Right cardiac atrium (tissue), 5 donors: ENCODE measurements around the gene ZCCHC24. TPM values are rescaled to one million over a fixed set of nuclear protein-coding genes. Genes with fewer than 3 reads are reported as not detected.

ENCODE experiments used
- ATAC-seq, 2 donors: fragments of 200-7000 bp; cut with Tn5 transposase; one replicate each; pipeline versions ENCODE4 v1.8.0 to v1.9.1; 2020; ENCODE audit warnings: moderate library complexity in 2 of 2, mild to moderate bottlenecking in 1 of 2
- DNase-seq, 3 donors: peaks; one replicate each; pipeline ENCODE4 v3.0.0-alpha.2; 2020
- H3K27ac ChIP-seq: one replicate; pipeline ENCODE4 v1.5.1; 2013; ENCODE audit warnings: mild to moderate bottlenecking, low read length, control low read depth, moderate library complexity
- H3K27me3 ChIP-seq: one replicate; pipeline ENCODE4 v1.6.1; 2013; ENCODE audit not compliant: control insufficient read depth, insufficient read depth
- H3K4me1 ChIP-seq: one replicate; pipeline ENCODE4 v1.6.1; 2013; ENCODE audit warnings: low read length; ENCODE audit not compliant: control insufficient read depth, insufficient read depth
- H3K4me3 ChIP-seq: one replicate; pipeline ENCODE4 v1.5.1; 2013; ENCODE audit warnings: low read length, control low read depth
- H3K9me3 ChIP-seq: one replicate; pipeline ENCODE4 v1.6.1; 2013; ENCODE audit warnings: low read length; ENCODE audit not compliant: control insufficient read depth
- WGBS: extraction: QIAGEN DNeasy Blood & Tissue Kit; methylation state at CpG from one replicate; pipeline ENCODE4 v1.1.7; 2013; 5-methylcytosine and 5-hydroxymethylcytosine counted together
- intact Hi-C, 4 donors: fragments of 100-400 bp; cut with DNase I; formaldehyde crosslinking; loops; one replicate each; pipeline versions ENCODE4 v1.11.0 to v1.14.0; 2022 to 2023
- polyA plus RNA-seq: library from polyadenylated mRNA; stranded (reverse); fragments of 200-250 nt; gene quantifications from one replicate; pipeline ENCODE4 v1.2.3, GENCODE V29; 2013
- total RNA-seq, 4 donors: library from RNA; stranded (reverse); fragmentation: NEBNext Ultra II Directional; extraction: Animal tissue kit (Norgen Biotek cat#: 25700); gene quantifications; one replicate each; pipeline ENCODE4 v1.2.1, GENCODE V29; 2021
- donor health status: healthy with polysubstance abuse.
- donor health status: DM: no; HTN: yes; CAD: no.
- donor health status: DM: no; HTN: no; CAD: no.
- donor health status: DM: no; HTN: yes; CAD: no; lungs with severe emphysema.
- donor health status: DM: yes; HTN: yes; CAD: no.

The ZCCHC24 gene
- total and polyA plus RNA-seq, 5 donors, result 31.3 to 75.3 (median 62.0) TPM

DNA sequence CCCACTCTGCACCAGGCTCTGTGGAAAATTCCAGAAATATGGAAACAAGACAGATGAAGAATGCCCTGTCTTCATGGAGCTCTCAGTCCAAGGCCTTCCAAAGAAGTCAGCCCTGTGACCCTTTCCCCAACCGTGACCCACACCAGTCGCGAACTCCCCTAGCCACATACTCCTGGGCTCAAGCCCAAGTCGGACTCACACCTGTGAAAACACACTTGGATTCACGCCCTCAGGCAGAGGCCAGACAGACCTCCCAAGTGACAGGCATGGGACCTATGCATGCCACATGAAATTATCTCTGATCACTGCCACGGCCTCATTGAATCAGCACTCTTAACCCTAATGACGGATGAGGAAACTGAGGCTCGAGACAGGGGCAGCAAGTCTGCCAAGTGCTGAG, 42.5 kb downstream of the ZCCHC24 start:
- 52% methylated on average over 8 of the region's 8 CpGs for WGBS
- intact Hi-C loops, result loop anchor here in 1 of 4 donors (5.0 kb wide), 1 partner anchor 39 kb away; no protein-coding TSS in a partner anchor
- Histone ChIP-seq H3K4me3 (no peak overlapping the region), H3K27ac (peak overlapping the region; percentile 13), H3K4me1 (peaks cover 67% of the 10 kb centered on the region), H3K9me3 (no peaks in the 10 kb centered on the region), H3K27me3 (no peaks in the 10 kb centered on the region)
- no peak for ATAC-seq
- DNase-seq, result peak in 2 of 3 donors; percentile 12 to 30

DNA sequence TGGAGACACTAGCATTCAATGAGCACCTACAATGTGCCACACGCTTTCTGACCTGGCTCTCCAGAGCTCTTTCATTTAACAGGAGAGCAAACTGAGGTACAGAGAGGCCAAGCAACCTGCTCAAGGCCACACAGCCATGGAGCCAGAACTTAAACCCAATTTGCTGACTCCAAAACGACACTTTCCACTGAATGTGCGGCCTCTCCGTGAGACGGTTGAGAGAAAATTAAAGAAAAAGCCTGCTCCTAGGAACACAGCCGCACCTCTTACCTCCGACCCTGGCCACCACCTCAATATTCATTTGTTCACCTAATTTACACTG, 42.8 kb downstream of the ZCCHC24 start:
- H3K27ac ChIP-seq, result no peak overlapping the region
- no peaks in the 10 kb centered on the region for H3K9me3 ChIP-seq
- peaks cover 68% of the 10 kb centered on the region for H3K4me1 ChIP-seq
- ATAC-seq (no peak), DNase-seq (no peak)
- intact Hi-C loops, result loop anchor here in 1 of 4 donors (5.0 kb wide), 1 partner anchor 40 kb away; no protein-coding TSS in a partner anchor
- no peak overlapping the region for H3K4me3 ChIP-seq
- no peaks in the 10 kb centered on the region for H3K27me3 ChIP-seq
- 95% methylated on average over 7 of the region's 7 CpGs for WGBS

DNA sequence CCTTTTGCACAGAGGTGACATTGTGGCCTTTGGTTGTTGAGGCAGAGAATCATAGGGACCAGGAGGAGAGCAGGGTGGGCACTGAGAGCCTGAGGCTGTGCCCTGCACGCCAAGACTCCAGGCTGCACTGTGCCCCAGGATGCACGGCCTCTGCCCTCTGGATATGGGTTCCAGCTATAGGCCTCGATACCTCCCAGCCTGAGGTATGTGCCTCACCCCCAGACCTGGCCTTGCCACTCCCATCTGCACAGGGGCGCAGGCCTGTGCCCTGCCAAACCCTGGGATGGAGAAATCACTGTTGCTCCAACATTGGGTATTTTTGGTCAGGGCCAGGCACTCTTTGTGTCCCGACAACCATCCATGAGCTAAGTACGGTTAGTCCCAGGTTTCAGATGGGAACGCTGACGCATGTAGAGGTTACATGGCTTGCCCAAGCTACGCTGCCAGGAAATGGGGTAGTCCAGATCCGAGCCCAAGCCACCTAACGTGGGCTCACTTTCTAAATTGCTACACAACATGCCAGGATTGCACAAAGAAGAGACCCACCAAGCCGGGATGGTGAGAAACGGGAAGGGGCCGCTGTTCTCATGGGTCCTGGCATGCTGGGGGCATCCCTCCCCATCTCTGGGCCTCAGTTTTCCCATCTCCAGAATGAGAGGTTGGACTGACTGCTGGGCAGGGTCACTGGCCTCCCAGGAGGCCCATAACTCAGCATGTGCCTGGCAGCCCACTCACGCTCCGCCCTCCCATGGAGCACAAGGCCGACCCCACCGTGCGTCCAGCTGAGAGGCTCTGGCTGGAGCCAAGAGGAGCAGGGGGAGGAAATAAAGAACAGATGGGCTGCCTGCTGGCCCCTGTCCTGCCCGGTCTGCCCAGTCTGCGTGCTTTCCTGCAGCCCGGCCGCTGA, 44.2 kb downstream of the ZCCHC24 start:
- WGBS, result 58% methylated on average over 23 of the region's 23 CpGs
- ATAC-seq (peak in 1 of 2 donors; percentile 2), DNase-seq (peak; percentile 81 to 92 (median 91))
- intact Hi-C loops, result loop anchor here in 1 of 4 donors (5.0 kb wide), 1 partner anchor 41 kb away; no protein-coding TSS in a partner anchor
- Histone ChIP-seq H3K4me3 (no peak overlapping the region), H3K4me1 (peaks cover 72% of the 10 kb centered on the region), H3K27ac (peak overlapping the region; percentile 73), H3K27me3 (no peaks in the 10 kb centered on the region), H3K9me3 (no peaks in the 10 kb centered on the region)

DNA sequence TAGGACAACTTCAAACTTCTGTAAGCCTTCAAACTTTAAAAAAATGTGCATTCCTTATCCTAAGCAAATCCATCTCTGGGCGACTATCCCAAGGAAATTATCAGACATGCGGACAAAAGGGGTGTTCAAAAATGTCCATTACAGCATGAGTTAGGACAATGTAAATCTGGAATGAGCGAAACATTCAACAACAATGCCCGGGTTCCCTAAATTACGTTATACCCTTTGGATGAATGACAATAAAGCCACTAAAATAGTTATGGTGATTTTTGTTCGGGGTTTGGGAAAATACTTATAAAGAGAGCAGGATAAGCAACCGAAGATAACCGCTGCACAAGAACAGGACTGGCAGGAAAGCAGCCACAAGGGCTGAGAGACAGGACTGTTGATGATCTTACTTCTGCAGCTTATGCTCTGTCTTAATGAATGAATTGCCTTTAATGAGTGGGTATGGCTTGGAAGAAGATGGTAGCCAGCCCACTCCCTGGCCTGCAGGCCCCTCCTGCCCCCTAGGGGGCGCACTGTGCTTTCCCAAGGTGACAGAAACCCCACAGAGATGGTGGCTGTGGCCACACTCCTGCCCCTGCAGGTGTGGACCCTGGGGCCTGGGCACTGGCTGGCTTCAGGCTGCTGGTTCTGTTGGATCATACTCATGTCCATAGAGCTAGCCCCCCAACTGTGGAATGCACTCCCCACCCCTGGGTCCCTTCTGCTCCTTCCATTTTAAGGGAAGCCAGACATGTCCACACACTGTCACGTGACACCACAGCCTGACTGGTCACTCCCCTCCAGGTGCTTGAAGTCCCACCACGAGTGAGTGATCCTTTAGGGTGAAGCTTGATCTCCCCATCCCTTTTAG, 45.0 kb downstream of the ZCCHC24 start:
- 45% methylated on average over 11 of the region's 11 CpGs for WGBS
- intact Hi-C loops, result loop anchor here in 2 of 4 donors (1.0 to 5.0 kb wide), 2 partner anchors 42 to 44 kb away; no protein-coding TSS in a partner anchor
- Histone ChIP-seq H3K4me3 (no peak overlapping the region), H3K4me1 (peaks cover 65% of the 10 kb centered on the region), H3K27me3 (no peaks in the 10 kb centered on the region), H3K27ac (peak overlapping the region; percentile 85), H3K9me3 (no peaks in the 10 kb centered on the region)
- DNase-seq, result peak; percentile 55 to 84 (median 84)
- no peak for ATAC-seq

DNA sequence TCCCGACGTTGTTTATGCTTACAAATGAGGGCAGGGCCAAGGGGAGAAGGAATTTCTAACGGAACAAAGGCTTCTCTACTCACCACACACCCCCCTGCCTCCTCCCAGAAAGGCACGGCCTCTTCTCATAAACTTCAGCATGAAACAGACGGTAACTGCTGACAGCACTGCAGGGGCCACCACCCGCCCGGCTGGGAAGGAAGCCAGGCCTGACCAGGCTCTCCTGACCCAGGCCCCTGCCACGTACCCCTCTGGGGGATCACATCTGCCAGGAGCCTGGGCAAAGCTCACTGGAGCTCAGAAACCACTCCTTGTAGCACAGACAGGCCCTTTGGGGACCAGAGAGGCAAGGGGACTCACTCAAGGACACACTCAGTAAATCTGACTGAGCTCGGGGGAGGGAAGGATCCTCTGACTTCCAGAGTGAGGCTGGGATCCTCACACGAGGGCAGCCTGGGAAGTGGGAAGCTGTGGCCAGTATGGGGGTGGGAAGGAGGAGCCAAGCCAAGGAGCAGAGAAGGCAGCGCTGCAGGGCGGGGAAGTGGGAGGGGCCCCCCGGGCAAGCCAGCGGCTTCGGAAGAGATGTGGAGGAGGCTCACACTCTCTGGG, 46.1 kb downstream of the ZCCHC24 start:
- Histone ChIP-seq H3K4me1 (peaks cover 59% of the 10 kb centered on the region), H3K27me3 (no peaks in the 10 kb centered on the region), H3K27ac (peak overlapping the region; percentile 99), H3K4me3 (no peak overlapping the region), H3K9me3 (no peaks in the 10 kb centered on the region)
- WGBS, result 3% methylated on average over 15 of the region's 15 CpGs
- intact Hi-C loops, result loop anchor here in 1 of 4 donors (10.0 kb wide), 1 partner anchor 45 kb away; the partner anchor contains the start of gene ZCCHC24
- ATAC-seq (peak; percentile 80 to 85), DNase-seq (peak; percentile 93 to 96 (median 96))

DNA sequence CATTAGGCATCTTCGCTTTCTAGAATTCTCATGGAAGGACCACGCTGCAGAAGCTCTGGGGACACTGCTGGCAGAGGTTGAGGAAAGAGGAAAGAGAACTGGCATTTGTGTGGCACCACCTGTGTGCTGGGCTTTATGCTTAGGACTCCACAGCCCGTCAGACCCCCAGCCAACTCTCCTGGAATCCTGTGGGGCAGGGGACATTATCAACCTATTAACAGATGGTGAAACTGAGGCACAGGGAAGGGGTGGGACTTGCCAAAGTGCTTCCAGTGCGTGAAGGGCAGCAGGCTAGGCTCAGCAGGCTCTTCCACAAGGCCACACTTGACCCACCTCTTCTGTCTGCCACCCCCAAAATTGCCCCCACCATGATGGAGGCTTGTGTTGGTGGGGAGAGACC, 46.8 kb downstream of the ZCCHC24 start:
- DNase-seq (peak in 2 of 3 donors; percentile 16 to 61), ATAC-seq (no peak)
- intact Hi-C loops, result loop anchor here in 1 of 4 donors (10.0 kb wide), 1 partner anchor 46 kb away; the partner anchor contains the start of gene ZCCHC24
- H3K27me3 ChIP-seq, result no peaks in the 10 kb centered on the region
- H3K4me3 ChIP-seq, result no peak overlapping the region
- H3K4me1 ChIP-seq, result peaks cover 55% of the 10 kb centered on the region
- no peaks in the 10 kb centered on the region for H3K9me3 ChIP-seq
- peak overlapping the region; percentile 99 for H3K27ac ChIP-seq
- 74% methylated on average over 4 of the region's 4 CpGs for WGBS

DNA sequence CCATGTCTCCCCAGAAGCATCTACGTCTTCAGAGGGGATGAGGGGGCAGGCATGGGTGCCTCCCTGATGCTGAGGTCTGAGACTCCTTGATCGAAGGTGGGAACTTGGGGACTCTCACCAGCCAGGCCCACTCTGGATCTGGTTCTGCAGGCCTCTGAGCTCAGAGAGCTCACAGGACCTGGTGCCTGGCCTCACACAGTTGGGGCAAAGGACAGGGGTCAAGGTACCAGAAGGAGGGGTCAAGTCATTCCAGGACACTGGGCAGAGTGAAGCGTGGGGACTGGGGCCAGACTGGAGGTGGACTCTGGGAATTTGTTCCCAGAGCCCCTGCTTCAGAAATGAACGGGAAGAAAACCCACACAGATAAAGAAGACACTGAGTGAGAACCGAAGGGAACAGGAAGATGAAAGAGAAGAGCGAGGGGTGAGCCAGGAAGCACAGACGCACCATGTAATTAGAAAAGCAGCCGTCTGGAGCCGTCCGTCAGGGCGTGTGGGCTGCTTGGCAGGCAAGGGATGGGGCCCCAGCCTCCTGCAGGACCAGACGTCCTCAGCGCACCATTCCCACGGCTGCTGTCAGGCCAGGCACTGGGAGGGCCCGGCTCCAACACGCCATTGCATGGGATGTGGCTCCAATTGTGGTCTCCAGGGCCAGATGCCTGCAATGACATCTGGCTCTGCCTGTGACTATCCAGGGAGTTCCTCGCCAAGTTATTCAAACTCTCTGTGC, 47.7 kb downstream of the ZCCHC24 start:
- Histone ChIP-seq H3K9me3 (no peaks in the 10 kb centered on the region), H3K4me3 (no peak overlapping the region), H3K27ac (peak overlapping the region; percentile 99), H3K27me3 (no peaks in the 10 kb centered on the region), H3K4me1 (peaks cover 48% of the 10 kb centered on the region)
- peak; percentile 27 for ATAC-seq
- DNase-seq, result peak; percentile 84 to 91 (median 91)
- intact Hi-C loops, result loop anchor here in 1 of 4 donors (10.0 kb wide), 1 partner anchor 47 kb away; the partner anchor contains the start of gene ZCCHC24
- WGBS, result 33% methylated on average over 17 of the region's 17 CpGs

DNA sequence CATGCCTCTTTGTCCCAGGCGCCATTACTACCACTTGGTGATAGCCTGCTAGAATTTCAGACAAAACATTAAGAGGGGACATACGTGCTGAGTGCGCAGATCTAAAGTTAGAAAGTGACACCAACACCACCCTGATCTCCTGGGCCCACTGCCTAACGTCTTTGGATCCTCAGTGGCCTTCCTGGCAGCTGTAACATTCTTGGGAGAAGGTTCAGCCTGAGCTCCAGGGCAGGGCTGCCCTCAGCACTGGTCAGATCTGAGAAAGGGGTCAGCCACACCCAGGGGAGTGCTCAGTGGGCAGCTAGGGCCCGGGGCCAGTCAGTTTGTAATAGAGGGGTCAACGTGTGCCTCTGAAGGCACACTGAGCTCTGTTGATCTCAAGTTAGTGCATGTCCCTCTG, 48.4 kb downstream of the ZCCHC24 start:
- H3K4me1 ChIP-seq, result peaks cover 52% of the 10 kb centered on the region
- no peaks in the 10 kb centered on the region for H3K27me3 ChIP-seq
- H3K9me3 ChIP-seq, result no peaks in the 10 kb centered on the region
- intact Hi-C loops, result loop anchor here in 1 of 4 donors (10.0 kb wide), 1 partner anchor 48 kb away; the partner anchor contains the start of gene ZCCHC24
- WGBS, result 58% methylated on average over 6 of the region's 6 CpGs
- H3K4me3 ChIP-seq, result no peak overlapping the region
- DNase-seq (peak; percentile 18 to 52 (median 42)), ATAC-seq (no peak)
- peak overlapping the region; percentile 21 for H3K27ac ChIP-seq

DNA sequence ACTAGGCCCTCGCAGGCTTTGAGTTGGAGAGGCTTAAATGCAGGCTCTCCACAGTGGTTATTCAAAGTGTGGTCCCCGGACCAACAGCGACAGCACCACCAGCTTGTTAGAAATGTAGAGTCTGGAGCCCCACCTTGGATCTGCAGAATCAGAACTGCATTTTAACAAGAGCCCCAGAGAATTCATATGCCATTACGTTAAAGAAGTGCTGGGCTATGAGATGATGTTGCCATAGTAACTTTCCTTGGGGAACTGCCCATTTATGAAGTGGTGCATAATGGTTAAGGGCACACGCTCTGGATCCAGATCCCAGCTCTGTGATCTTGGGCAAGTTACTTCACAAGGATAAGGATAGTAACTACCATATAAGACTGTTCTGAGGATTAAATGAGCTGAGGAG, 48.9 kb downstream of the ZCCHC24 start:
- H3K27me3 ChIP-seq, result no peaks in the 10 kb centered on the region
- no peaks in the 10 kb centered on the region for H3K9me3 ChIP-seq
- WGBS, result 74% methylated on average over 5 of the region's 5 CpGs
- H3K4me3 ChIP-seq, result no peak overlapping the region
- peak in 1 of 3 donors; percentile 4 for DNase-seq
- ATAC-seq, result no peak
- H3K27ac ChIP-seq, result no peak overlapping the region
- H3K4me1 ChIP-seq, result peaks cover 52% of the 10 kb centered on the region
- intact Hi-C loops, result loop anchor here in 1 of 4 donors (10.0 kb wide), 1 partner anchor 48 kb away; the partner anchor contains the start of gene ZCCHC24
